Common myeloid progenitor, CD34-positive (primary cell): ENCODE data around the gene ALG5.

Experiments used
- CTCF ChIA-PET: fragments of 350-600 bp; sonication (Branson Sonifier 250); formaldehyde crosslinking; loops from one replicate; lab custom pipeline; 2021; ENCODE audit warnings: antibody characterized with exemption; lab: Charles Lee
- POLR2A ChIA-PET: fragments of 350-600 bp; sonication (Branson Sonifier 250); formaldehyde crosslinking; loops from one replicate; lab custom pipeline; 2021; ENCODE audit warnings: antibody characterized with exemption; lab: Charles Lee
- DNase-seq, 3 donors: peaks; one replicate each; pipeline versions ENCODE4 v3.0.0 to v3.0.0-alpha.2; 2013
- H3K27ac ChIP-seq, 2 experiments: 1 replicate in 1 of 2; 2 replicates in 1 of 2; pipeline ENCODE4 v1.7.0; 2013; ENCODE audit warnings: inconsistent platforms in 2 of 2, low read length in 2 of 2, mild to moderate bottlenecking in 2 of 2, low read depth in 1 of 2, moderate library complexity in 1 of 2; ENCODE audit not compliant: severe bottlenecking in 2 of 2, insufficient read depth in 1 of 2, poor library complexity in 1 of 2
- H3K27me3 ChIP-seq, 5 experiments: replicated peaks in 2 of 5; 1 replicate in 3 of 5; 2 replicates in 2 of 5; pipeline versions ENCODE4 v1.6.1 to v1.7.0; 2013; ENCODE audit warnings: low read length in 4 of 5, mild to moderate bottlenecking in 2 of 5, moderate library complexity in 2 of 5, inconsistent platforms in 1 of 5; ENCODE audit not compliant: insufficient read depth in 5 of 5, control insufficient read depth in 4 of 5
- H3K36me3 ChIP-seq, 4 experiments: 1 replicate in 2 of 4; 2 replicates in 2 of 4; pipeline versions ENCODE4 v1.6.1 to v1.7.0; 2013; ENCODE audit warnings: low read length in 3 of 4, control low read depth in 1 of 4, mild to moderate bottlenecking in 1 of 4; ENCODE audit not compliant: control insufficient read depth in 4 of 4, insufficient read depth in 4 of 4
- H3K4me1 ChIP-seq, 4 experiments: 1 replicate in 3 of 4; 2 replicates in 1 of 4; pipeline versions ENCODE4 v1.6.1 to v1.7.1; 2013; ENCODE audit warnings: low read length in 3 of 4, mild to moderate bottlenecking in 3 of 4, control low read depth in 1 of 4, inconsistent platforms in 1 of 4, moderate library complexity in 1 of 4; ENCODE audit not compliant: control insufficient read depth in 4 of 4, insufficient read depth in 4 of 4; ENCODE audit errors: control extremely low read depth in 1 of 4
- H3K4me3 ChIP-seq, 7 experiments: 1 replicate in 4 of 7; 2 replicates in 3 of 7; pipeline versions ENCODE4 v1.5.1 to v1.7.0; 2013; ENCODE audit warnings: mild to moderate bottlenecking in 7 of 7, low read length in 6 of 7, moderate library complexity in 6 of 7, inconsistent platforms in 2 of 7, low read depth in 2 of 7, control low read depth in 1 of 7; ENCODE audit not compliant: insufficient read depth in 4 of 7, control insufficient read depth in 1 of 7; ENCODE audit errors: extremely low read depth in 1 of 7
- H3K9me3 ChIP-seq, 5 experiments: 1 replicate in 4 of 5; 2 replicates in 1 of 5; pipeline versions ENCODE4 v1.6.1 to v1.7.1; 2013; ENCODE audit warnings: low read length in 4 of 5, mild to moderate bottlenecking in 2 of 5, inconsistent platforms in 1 of 5, low read depth in 1 of 5, moderate library complexity in 1 of 5; ENCODE audit not compliant: control insufficient read depth in 4 of 5, insufficient read depth in 2 of 5; ENCODE audit errors: control extremely low read depth in 1 of 5
- WGBS: methylation state at CpG from one replicate; pipeline ENCODE4 v1.1.5; 2013; ENCODE audit not compliant: insufficient coverage; 5-methylcytosine and 5-hydroxymethylcytosine counted together

Gene ALG5

GRCh38 chr13:36986462-36987240 lies 12.5 kb downstream of the ALG5 start:
- ChIA-PET CTCF (interaction anchor here (1.1 kb wide), 1 partner anchor 704 kb away, joined by 3 read pairs; no protein-coding TSS in a partner anchor), POLR2A (no interaction called here)
- peaks cover 17 to 86% (median 66%) of the 10 kb centered on the region in 4 experiments for H3K36me3 ChIP-seq
- WGBS = 97% methylated on average over 2 of the region's 2 CpGs
- no peak overlapping the region for H3K4me3 ChIP-seq
- no peaks in the 10 kb centered on the region for H3K27me3 ChIP-seq
- no peaks in the 10 kb centered on the region for H3K4me1 ChIP-seq
- DNase-seq = no peak
- H3K9me3 ChIP-seq = no peaks in the 10 kb centered on the region
- H3K27ac ChIP-seq = no peak overlapping the region

DNA sequence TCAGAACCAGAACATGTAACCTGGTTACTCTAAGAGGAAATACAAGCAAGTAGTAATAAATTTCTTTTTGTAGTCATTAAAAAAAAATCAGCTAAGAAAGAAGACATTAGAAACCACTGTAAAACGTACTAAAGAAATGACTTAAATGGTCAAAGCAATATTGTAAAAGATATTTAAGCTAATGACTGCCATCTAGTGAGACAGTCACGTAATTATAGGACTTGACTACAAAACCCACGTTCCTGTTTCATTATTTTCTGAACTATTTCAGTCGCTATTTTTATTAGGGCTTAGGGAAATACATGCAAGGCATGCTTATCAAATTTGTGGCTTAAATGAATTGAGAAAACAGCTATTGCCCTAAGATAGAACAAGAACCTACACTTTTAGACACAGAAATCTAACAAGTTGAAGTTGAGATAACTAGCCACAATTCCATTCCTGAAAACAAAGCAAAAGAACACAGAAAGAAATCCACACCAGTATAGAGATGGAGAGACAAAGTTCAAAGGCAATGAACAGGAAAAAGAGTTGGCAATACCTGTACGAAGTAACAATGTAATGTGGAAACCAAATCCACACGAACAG lies 17.9 kb downstream of the ALG5 start:
- Histone ChIP-seq H3K4me3 (no peak overlapping the region), H3K9me3 (no peaks in the 10 kb centered on the region), H3K4me1 (no peaks in the 10 kb centered on the region), H3K27me3 (no peaks in the 10 kb centered on the region), H3K36me3 (peaks cover 15 to 50% (median 38%) of the 10 kb centered on the region in 4 experiments), H3K27ac (peak overlapping the region in 1 of 2 experiments; percentile 14)
- POLR2A ChIA-PET = no interaction called here
- CTCF ChIA-PET = interaction anchor here (0.8 to 6.1 kb wide), 20 partner anchors 9 to 697 kb away, joined by 3 to 78 read pairs (median 4); partner anchors contain the start of genes ALG5, EXOSC8 and SMAD9
- WGBS = 79% methylated on average over 2 of the region's 6 CpGs
- peak; percentile 66 to 83 (median 81) for DNase-seq

GRCh38 chr13:36979361-36980050 lies 19.6 kb downstream of the ALG5 start:
- Histone ChIP-seq H3K27ac (no peak overlapping the region), H3K9me3 (peaks cover 0 to 8% (median 2%) of the 10 kb centered on the region in 5 experiments), H3K4me3 (no peak overlapping the region), H3K27me3 (no peaks in the 10 kb centered on the region), H3K36me3 (peaks cover 16 to 50% (median 32%) of the 10 kb centered on the region in 4 experiments), H3K4me1 (no peaks in the 10 kb centered on the region)
- 92% methylated on average over 6 of the region's 7 CpGs for WGBS
- ChIA-PET CTCF (interaction anchor here (0.7 to 6.1 kb wide), 8 partner anchors 12 to 695 kb away, joined by 3 to 78 read pairs (median 3); no protein-coding TSS in a partner anchor), POLR2A (no interaction called here)
- no peak for DNase-seq

DNA sequence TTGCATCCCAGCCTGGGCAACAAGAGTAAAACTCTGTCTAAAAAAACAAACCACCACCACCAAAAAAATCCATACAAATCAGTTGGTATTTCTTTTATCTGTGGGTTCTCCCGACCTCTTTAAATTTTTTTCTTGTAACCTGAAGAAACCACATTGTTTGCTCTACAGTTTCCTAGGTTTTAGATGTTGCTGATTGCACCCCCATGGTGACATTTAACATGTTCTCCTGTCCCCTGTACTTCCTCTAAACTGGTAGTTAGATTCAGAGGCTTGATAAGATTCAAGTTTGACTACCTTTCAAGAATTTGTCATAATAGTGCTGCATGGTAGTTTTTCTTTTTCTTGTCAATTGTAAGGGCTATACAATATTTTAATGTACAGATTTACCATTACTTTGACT lies 24.0 kb downstream of the ALG5 start:
- no peaks in the 10 kb centered on the region for H3K4me1 ChIP-seq
- H3K9me3 ChIP-seq = peaks cover 0 to 11% (median 2%) of the 10 kb centered on the region in 5 experiments
- peak; percentile 8 to 64 (median 62) for DNase-seq
- ChIA-PET CTCF (no interaction called here), POLR2A (no interaction called here)
- WGBS = 100% methylated on average over 1 of the region's 1 CpG
- peaks cover 6 to 47% (median 22%) of the 10 kb centered on the region in 4 experiments for H3K36me3 ChIP-seq
- no peak overlapping the region for H3K27ac ChIP-seq
- H3K27me3 ChIP-seq = no peaks in the 10 kb centered on the region
- H3K4me3 ChIP-seq = no peak overlapping the region

DNA sequence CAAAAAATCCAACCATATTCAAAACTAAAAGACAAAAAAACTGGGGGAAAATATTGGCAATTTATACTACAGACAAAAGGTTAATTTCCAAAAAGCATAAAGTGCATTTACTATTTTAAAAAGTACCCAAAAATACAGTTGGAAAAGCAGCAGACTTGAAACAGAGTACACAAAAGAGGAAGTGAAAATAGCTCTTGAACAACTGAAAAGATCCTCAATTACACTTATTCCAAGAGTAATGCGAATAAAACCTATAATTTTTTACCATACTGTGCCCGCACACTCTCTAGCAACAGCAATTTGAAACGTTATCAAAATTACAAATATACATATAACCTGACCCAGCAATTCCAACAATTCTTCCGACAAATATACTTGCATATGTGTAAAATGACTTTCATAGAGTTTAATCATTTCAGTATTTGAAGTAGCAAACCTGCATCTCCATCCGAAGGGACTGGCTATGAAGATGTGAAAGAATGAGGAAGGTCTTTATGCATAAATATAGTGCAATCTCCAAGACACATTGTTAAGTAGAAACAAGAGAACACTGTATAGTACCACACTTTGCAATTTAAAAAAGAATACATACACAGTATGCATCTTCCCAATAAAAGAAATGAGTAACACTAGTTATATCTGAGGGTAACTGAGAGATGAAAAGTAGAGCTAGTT lies 25.4 kb downstream of the ALG5 start:
- POLR2A ChIA-PET = interaction anchor here (1.4 kb wide), 1 partner anchor 11 kb away, joined by 3 read pairs; no protein-coding TSS in a partner anchor

DNA sequence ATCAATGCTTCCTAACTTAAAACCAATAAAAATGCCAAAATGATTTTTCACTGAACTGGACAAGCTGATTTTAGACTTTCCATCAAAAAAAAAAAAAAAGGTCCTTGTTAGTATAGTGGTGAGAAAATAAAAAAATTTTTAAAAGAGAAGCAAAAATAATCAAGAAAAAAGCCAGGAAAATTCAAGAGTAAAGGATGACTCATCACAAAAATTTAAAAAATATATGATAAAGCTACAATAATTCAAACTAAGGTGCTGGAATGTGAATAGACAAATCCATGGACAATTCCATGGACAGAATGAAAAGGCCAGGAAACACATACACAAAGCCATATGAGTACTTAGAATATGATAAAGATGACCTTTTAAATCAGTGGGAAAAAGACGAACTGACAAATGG lies 26.1 kb downstream of the ALG5 start:
- Histone ChIP-seq H3K9me3 (peaks cover 0 to 11% (median 2%) of the 10 kb centered on the region in 5 experiments), H3K27ac (no peak overlapping the region), H3K27me3 (no peaks in the 10 kb centered on the region), H3K4me1 (no peaks in the 10 kb centered on the region), H3K4me3 (no peak overlapping the region), H3K36me3 (peaks cover 6 to 52% (median 21%) of the 10 kb centered on the region in 4 experiments)
- no peak for DNase-seq
- no CpG with 5 or more reads among the region's 1 CpG for WGBS
- ChIA-PET CTCF (interaction anchor here (0.6 to 1.4 kb wide), 3 partner anchors 8 to 26 kb away, joined by 3 to 4 read pairs (median 3); partner anchors contain the start of gene ALG5), POLR2A (no interaction called here)

More for the DNA sequence above, 25.4 kb downstream of the ALG5 start:
- Histone ChIP-seq H3K27me3 (no peaks in the 10 kb centered on the region), H3K4me3 (no peak overlapping the region), H3K27ac (no peak overlapping the region), H3K9me3 (peaks cover 0 to 11% (median 2%) of the 10 kb centered on the region in 5 experiments), H3K4me1 (no peaks in the 10 kb centered on the region), H3K36me3 (peaks cover 6 to 46% (median 20%) of the 10 kb centered on the region in 4 experiments)
- peak in 2 of 3 donors; percentile 9 to 18 for DNase-seq
- 100% methylated on average over 1 of the region's 5 CpGs for WGBS
- CTCF ChIA-PET = interaction anchor here (0.6 to 1.4 kb wide), 3 partner anchors 9 to 25 kb away, joined by 3 to 4 read pairs (median 3); partner anchors contain the start of gene ALG5
